WERI-Rb-1 (cell line): Measurements from ENCODE around the gene UVRAG.
"Not testable (repeated sequence)": the region's sequence is repeated elsewhere in the genome, so short reads cannot be mapped to it uniquely, and the experiment has no call there.

Experiments used
- DNase-seq: peaks from one replicate; pipeline ENCODE4 v3.0.0-alpha.2; 2020
- H3K27ac ChIP-seq: fragments of 250-450 bp; sonication (Bioruptor Pico); 2 replicates; pipeline ENCODE4 v1.5.1; 2020; ENCODE audit warnings: mild to moderate bottlenecking, moderate library complexity
- H3K27me3 ChIP-seq: fragments of 250-450 bp; sonication (Bioruptor Pico); 2 replicates; pipeline ENCODE4 v1.5.1; 2021; ENCODE audit warnings: mild to moderate bottlenecking, low read depth, moderate library complexity; ENCODE audit not compliant: insufficient read depth, severe bottlenecking
- H3K36me3 ChIP-seq: fragments of 250-450 bp; sonication (Bioruptor Pico); 2 replicates; pipeline ENCODE4 v1.5.1; 2020; ENCODE audit warnings: mild to moderate bottlenecking, moderate library complexity
- H3K4me3 ChIP-seq: 2 replicates; pipeline ENCODE4 v1.5.1; 2011; ENCODE audit warnings: low read depth, mild to moderate bottlenecking, control low read depth, low read length
- H3K9me3 ChIP-seq: fragments of 250-450 bp; sonication (Bioruptor Pico); 2 replicates; pipeline ENCODE4 v1.5.1; 2021; ENCODE audit warnings: mild to moderate bottlenecking, moderate library complexity; ENCODE audit not compliant: severe bottlenecking
- TF ChIP-seq, protein P1 (sequence below): IDR thresholded peaks from 2 replicates; pipeline ENCODE4 v1.5.1; 2011; ENCODE audit warnings: low read depth, mild to moderate bottlenecking, control low read depth, inconsistent platforms, low read length

The UVRAG gene

GRCh38 chr11:76056876-76057275 lies 241.9 kb downstream of the UVRAG start:
- Histone ChIP-seq H3K27me3 (no peaks in the 10 kb centered on the region), H3K36me3 (no peaks in the 10 kb centered on the region), H3K4me3 (no peak overlapping the region), H3K27ac (no peak overlapping the region), H3K9me3 (no peaks in the 10 kb centered on the region)
- no peak for DNase-seq
- TF ChIP-seq, protein P1, sequence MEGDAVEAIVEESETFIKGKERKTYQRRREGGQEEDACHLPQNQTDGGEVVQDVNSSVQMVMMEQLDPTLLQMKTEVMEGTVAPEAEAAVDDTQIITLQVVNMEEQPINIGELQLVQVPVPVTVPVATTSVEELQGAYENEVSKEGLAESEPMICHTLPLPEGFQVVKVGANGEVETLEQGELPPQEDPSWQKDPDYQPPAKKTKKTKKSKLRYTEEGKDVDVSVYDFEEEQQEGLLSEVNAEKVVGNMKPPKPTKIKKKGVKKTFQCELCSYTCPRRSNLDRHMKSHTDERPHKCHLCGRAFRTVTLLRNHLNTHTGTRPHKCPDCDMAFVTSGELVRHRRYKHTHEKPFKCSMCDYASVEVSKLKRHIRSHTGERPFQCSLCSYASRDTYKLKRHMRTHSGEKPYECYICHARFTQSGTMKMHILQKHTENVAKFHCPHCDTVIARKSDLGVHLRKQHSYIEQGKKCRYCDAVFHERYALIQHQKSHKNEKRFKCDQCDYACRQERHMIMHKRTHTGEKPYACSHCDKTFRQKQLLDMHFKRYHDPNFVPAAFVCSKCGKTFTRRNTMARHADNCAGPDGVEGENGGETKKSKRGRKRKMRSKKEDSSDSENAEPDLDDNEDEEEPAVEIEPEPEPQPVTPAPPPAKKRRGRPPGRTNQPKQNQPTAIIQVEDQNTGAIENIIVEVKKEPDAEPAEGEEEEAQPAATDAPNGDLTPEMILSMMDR: no peak

- not testable (repeated sequence) for H3K4me3 ChIP-seq, H3K27ac ChIP-seq, H3K36me3 ChIP-seq, H3K9me3 ChIP-seq, H3K27me3 ChIP-seq, DNase-seq
Observed at GRCh38 chr11:76060475-76061036, 245.5 kb downstream of the UVRAG start.

DNA sequence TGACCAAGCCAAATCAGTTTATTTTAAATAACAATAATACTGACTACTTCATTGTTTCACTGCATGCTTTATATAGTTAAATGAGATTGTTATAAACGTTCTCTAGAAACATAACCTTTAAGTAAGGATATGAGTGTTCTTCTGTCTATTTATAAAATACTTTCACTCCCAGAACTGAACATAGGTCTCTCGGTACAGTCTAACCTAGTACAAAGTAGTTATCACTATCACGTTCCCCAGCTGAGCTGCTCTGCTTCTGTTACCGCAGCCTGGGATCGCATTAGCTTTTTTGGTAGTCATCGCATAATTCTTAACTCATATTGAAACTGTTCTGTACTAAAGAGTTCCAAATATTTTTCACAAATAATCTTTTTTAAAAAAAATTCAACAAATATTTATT lies 247.7 kb downstream of the UVRAG start:
- H3K27me3 ChIP-seq: no peaks in the 10 kb centered on the region
- H3K4me3 ChIP-seq: no peak overlapping the region
- no peaks in the 10 kb centered on the region for H3K9me3 ChIP-seq
- DNase-seq: no peak
- no peak overlapping the region for H3K27ac ChIP-seq
- peaks cover 3% of the 10 kb centered on the region for H3K36me3 ChIP-seq
- TF ChIP-seq, protein P1: no peak

GRCh38 chr11:76064192-76064591 lies 249.2 kb downstream of the UVRAG start:
- no peak overlapping the region for H3K27ac ChIP-seq
- no peaks in the 10 kb centered on the region for H3K9me3 ChIP-seq
- H3K27me3 ChIP-seq: no peaks in the 10 kb centered on the region
- H3K36me3 ChIP-seq: peaks cover 3% of the 10 kb centered on the region
- no peak overlapping the region for H3K4me3 ChIP-seq
- no peak for DNase-seq
- TF ChIP-seq, protein P1: no peak

- H3K9me3 ChIP-seq: no peaks in the 10 kb centered on the region
- no peaks in the 10 kb centered on the region for H3K27me3 ChIP-seq
- no peak overlapping the region for H3K4me3 ChIP-seq
- no peak overlapping the region for H3K27ac ChIP-seq
- DNase-seq: no peak
- TF ChIP-seq, protein P1: no peak
- peaks cover 3% of the 10 kb centered on the region for H3K36me3 ChIP-seq
Observed at GRCh38 chr11:76067099-76067498, 252.1 kb downstream of the UVRAG start.

GRCh38 chr11:76069001-76069400 lies 254.0 kb downstream of the UVRAG start:
- Histone ChIP-seq H3K27ac (no peak overlapping the region), H3K9me3 (no peaks in the 10 kb centered on the region), H3K27me3 (no peaks in the 10 kb centered on the region), H3K36me3 (peaks cover 3% of the 10 kb centered on the region), H3K4me3 (no peak overlapping the region)
- TF ChIP-seq, protein P1: no peak
- no peak for DNase-seq
